ENCODE data around the gene ASCL2.

- TF ChIP-seq, protein P1, sequence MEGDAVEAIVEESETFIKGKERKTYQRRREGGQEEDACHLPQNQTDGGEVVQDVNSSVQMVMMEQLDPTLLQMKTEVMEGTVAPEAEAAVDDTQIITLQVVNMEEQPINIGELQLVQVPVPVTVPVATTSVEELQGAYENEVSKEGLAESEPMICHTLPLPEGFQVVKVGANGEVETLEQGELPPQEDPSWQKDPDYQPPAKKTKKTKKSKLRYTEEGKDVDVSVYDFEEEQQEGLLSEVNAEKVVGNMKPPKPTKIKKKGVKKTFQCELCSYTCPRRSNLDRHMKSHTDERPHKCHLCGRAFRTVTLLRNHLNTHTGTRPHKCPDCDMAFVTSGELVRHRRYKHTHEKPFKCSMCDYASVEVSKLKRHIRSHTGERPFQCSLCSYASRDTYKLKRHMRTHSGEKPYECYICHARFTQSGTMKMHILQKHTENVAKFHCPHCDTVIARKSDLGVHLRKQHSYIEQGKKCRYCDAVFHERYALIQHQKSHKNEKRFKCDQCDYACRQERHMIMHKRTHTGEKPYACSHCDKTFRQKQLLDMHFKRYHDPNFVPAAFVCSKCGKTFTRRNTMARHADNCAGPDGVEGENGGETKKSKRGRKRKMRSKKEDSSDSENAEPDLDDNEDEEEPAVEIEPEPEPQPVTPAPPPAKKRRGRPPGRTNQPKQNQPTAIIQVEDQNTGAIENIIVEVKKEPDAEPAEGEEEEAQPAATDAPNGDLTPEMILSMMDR (conservative IDR thresholded peaks at IDR 0.05 in 1 of 2, IDR thresholded peaks at IDR 0.05 in 1 of 2; ENCODE audit: extremely low read depth in 1 of 2, insufficient read depth in 1 of 2, low read depth in 1 of 2, low read length in 2 of 2): no peak
- no peak for TF ChIP-seq EZH2 (IDR thresholded peaks at IDR 0.05; ENCODE audit: borderline replicate concordance, low read length)
Observed at GRCh38 chr11:2297623-2298030, 27.2 kb upstream of the ASCL2 start.

Data from mammary epithelial cell (primary cell).